Endothelial cell of umbilical vein (primary cell): ENCODE measurements around the gene SARS1. TPM values are rescaled to one million over a fixed set of nuclear protein-coding genes. Genes with fewer than 3 reads are reported as not detected.

Experiments used
- BruUV-seq: library from RNA; stranded (reverse); fragments of 400-500 nt; replicated peaks from 2 replicates; lab custom pipeline; 2021; lab: Mats Ljungman, UMichigan
- CTCF ChIA-PET: fragments of 300-600, 350-600 bp; sonication (Branson Sonifier 250); formaldehyde crosslinking; loops from one replicate; lab custom pipeline; 2021; ENCODE audit warnings: antibody characterized with exemption, inconsistent platforms; lab: Charles Lee
- POLR2A ChIA-PET: fragments of 300-600, 350-600 bp; sonication (Branson Sonifier 250); formaldehyde crosslinking; loops from one replicate; lab custom pipeline; 2021; ENCODE audit warnings: antibody characterized with exemption, inconsistent platforms; lab: Charles Lee
- DNase-seq: peaks from one replicate; pipeline ENCODE4 v3.0.0-alpha.2; 2011; ENCODE audit warnings: low read depth, low spot score
- FAIRE-seq: peaks from 2 replicates; lab custom pipeline; 2011; peaks lifted over from hg19 to GRCh38; lab: Jason Lieb, UNC
- H2AFZ ChIP-seq: 2 replicates; pipeline ENCODE4 v1.6.0; 2012; ENCODE audit warnings: low read depth, low read length, control low read depth, inconsistent platforms
- H3K27ac ChIP-seq: 2 replicates; pipeline ENCODE4 v1.5.1; 2011; ENCODE audit warnings: low read depth, mild to moderate bottlenecking, control low read depth, low read length, moderate library complexity; ENCODE audit not compliant: insufficient read depth
- H3K27me3 ChIP-seq, 2 experiments: 2 replicates each; pipeline versions ENCODE4 v1.6.0 to v1.6.1; 2011; ENCODE audit warnings: low read length in 2 of 2, mixed read lengths in 1 of 2; ENCODE audit not compliant: control insufficient read depth in 2 of 2, insufficient read depth in 2 of 2
- H3K36me3 ChIP-seq, 2 experiments: 2 replicates in 1 of 2; 3 replicates in 1 of 2; pipeline ENCODE4 v1.5.1; 2011; ENCODE audit warnings: low read length in 2 of 2, mild to moderate bottlenecking in 1 of 2, moderate library complexity in 1 of 2; ENCODE audit not compliant: control insufficient read depth in 2 of 2, insufficient read depth in 2 of 2; ENCODE audit errors: extremely low read depth in 1 of 2
- H3K4me1 ChIP-seq: 3 replicates; pipeline ENCODE4 v1.5.1; 2011; ENCODE audit warnings: mild to moderate bottlenecking, low read length; ENCODE audit not compliant: control insufficient read depth, insufficient read depth; ENCODE audit errors: extremely low read depth
- H3K4me2 ChIP-seq: 2 replicates; pipeline ENCODE4 v1.6.1; 2011; ENCODE audit warnings: low read length, control low read depth, mixed read lengths; ENCODE audit not compliant: insufficient read depth
- H3K4me3 ChIP-seq, 3 experiments: fragments of 200-600 bp in 1 of 3; sonication (generic), shearing (Covaris generic) in 1 of 3; replicated peaks in 1 of 3; 2 replicates each; pipeline ENCODE4 v1.5.1; 2011 to 2016; ENCODE audit warnings: control low read depth in 3 of 3, low read length in 3 of 3, mild to moderate bottlenecking in 2 of 3, inconsistent platforms in 1 of 3, low read depth in 1 of 3, moderate library complexity in 1 of 3; ENCODE audit not compliant: insufficient read depth in 1 of 3
- H3K79me2 ChIP-seq: 2 replicates; pipeline ENCODE4 v1.6.0; 2012; ENCODE audit warnings: low read length, inconsistent platforms; ENCODE audit not compliant: control insufficient read depth, insufficient read depth
- H3K9ac ChIP-seq: replicated peaks from 2 replicates; pipeline ENCODE3; 2011; ENCODE audit warnings: low read length, control low read depth; ENCODE audit not compliant: insufficient read depth; ENCODE audit errors: extremely low read depth
- H3K9me1 ChIP-seq: replicated peaks from 3 replicates; pipeline ENCODE4 v1.6.0; 2011; ENCODE audit warnings: mild to moderate bottlenecking, low read length; ENCODE audit not compliant: control insufficient read depth, insufficient read depth; ENCODE audit errors: extremely low read depth
- H3K9me3 ChIP-seq: replicated peaks from 2 replicates; pipeline ENCODE4 v1.5.1; 2012; ENCODE audit warnings: low read length, inconsistent platforms; ENCODE audit not compliant: control insufficient read depth, insufficient read depth
- H4K20me1 ChIP-seq: replicated peaks from 2 replicates; pipeline ENCODE3; 2011; ENCODE audit warnings: mild to moderate bottlenecking, low read length; ENCODE audit not compliant: control insufficient read depth, insufficient read depth; ENCODE audit errors: extremely low read depth
- CTCF ChIP-seq, 2 donors: IDR thresholded peaks; 1 replicate in 1 of 2; 2 replicates in 1 of 2; pipeline ENCODE4 v1.5.1; 2011; ENCODE audit warnings: low read length in 2 of 2, mild to moderate bottlenecking in 2 of 2, moderate library complexity in 2 of 2, control low read depth in 1 of 2, inconsistent platforms in 1 of 2, low read depth in 1 of 2; ENCODE audit not compliant: insufficient read depth in 1 of 2; ENCODE audit errors: extremely low read depth in 1 of 2
- EZH2 ChIP-seq: IDR thresholded peaks from 2 replicates; pipeline ENCODE4 v1.6.1; 2012; ENCODE audit warnings: borderline replicate concordance, low read depth, mild to moderate bottlenecking, moderate library complexity, low read length, inconsistent platforms; ENCODE audit not compliant: severe bottlenecking
- FOS ChIP-seq: IDR thresholded peaks from 2 replicates; pipeline ENCODE4 v1.6.1; 2011; ENCODE audit warnings: mild to moderate bottlenecking, low read length, moderate library complexity, borderline replicate concordance; ENCODE audit not compliant: insufficient read depth
- GATA2 ChIP-seq: IDR thresholded peaks from 2 replicates; pipeline ENCODE4 v1.7.0; 2011; ENCODE audit warnings: low read depth, mild to moderate bottlenecking, moderate library complexity, mixed read lengths, low read length; ENCODE audit not compliant: insufficient read length, insufficient read depth
- JUN ChIP-seq: IDR thresholded peaks from 2 replicates; pipeline ENCODE4 v1.6.1; 2011; ENCODE audit warnings: borderline replicate concordance, low read depth; ENCODE audit not compliant: insufficient read length, insufficient read depth
- MAX ChIP-seq: IDR thresholded peaks from 2 replicates; pipeline ENCODE4 v1.6.1; 2011; ENCODE audit not compliant: insufficient read depth, insufficient read length
- MYC ChIP-seq: IDR thresholded peaks from one replicate; pipeline ENCODE4 v1.6.1; 2011; ENCODE audit warnings: mild to moderate bottlenecking, low read depth, low read length
- POLR2A ChIP-seq: IDR thresholded peaks from 2 replicates; pipeline ENCODE4 v1.6.1; 2012; ENCODE audit warnings: low read depth, mild to moderate bottlenecking, control low read depth, low read length
- dilution Hi-C: fragments of 300-500 bp; cut with MboI; formaldehyde crosslinking; loops from one replicate; pipeline ENCODE4 v1.15.0; 2019; ENCODE audit warnings: low sequenced_read_pairs; ENCODE audit not compliant: extremely low pct_ligation_motif_present
- intact Hi-C: fragments of 100-400 bp; cut with micrococcal nuclease; formaldehyde crosslinking; loops from one replicate; pipeline ENCODE4 v1.10.0; 2022
- polyA plus RNA-seq, 4 experiments: library from polyadenylated mRNA; depleted of rRNA in 3 of 4; stranded (reverse) in 3 of 4; unstranded in 1 of 4; fragments of >200 nt; gene quantifications; 2 replicates each; pipeline versions ENCODE4 v1.2.1 to v1.2.3, GENCODE V29; 2011 to 2012; ENCODE audit warnings: missing spikeins in 1 of 4
- total RNA-seq: library from RNA; stranded (reverse); gene quantifications from 2 replicates; pipeline ENCODE4 v1.2.3, GENCODE V29; 2021

The SARS1 gene
- total and polyA plus RNA-seq, 2 donors (not counting 3 experiments of a cell fraction or from before 2014, with no cell fraction given) = 110 to 178 TPM

GRCh38 chr1:109266965-109267364 lies 53.2 kb downstream of the SARS1 start:
- no peaks in the 10 kb centered on the region for H3K79me2 ChIP-seq
- H3K4me3 ChIP-seq = no peak overlapping the region
- TF ChIP-seq POLR2A (no peak), CTCF (IDR thresholded peaks at IDR 0.05; ENCODE audit: extremely low read depth in 1 of 2, insufficient read depth in 1 of 2, low read depth in 1 of 2, low read length in 2 of 2) (no peak), GATA2 (no peak), EZH2 (no peak), FOS (no peak), JUN (no peak), MYC (no peak), MAX (no peak)
- H3K9me1 ChIP-seq = no peaks in the 10 kb centered on the region
- no peaks in the 10 kb centered on the region for H3K4me1 ChIP-seq
- ChIA-PET POLR2A (interaction anchor here (0.5 kb wide), 1 partner anchor 268 kb away, joined by 3 read pairs; no protein-coding TSS in a partner anchor), CTCF (interaction anchor here (2.0 to 5.5 kb wide), 3 partner anchors 10 to 265 kb away, joined by 9 to 124 read pairs (median 34); partner anchors contain the start of gene SORT1)
- H3K27me3 ChIP-seq = no peaks in the 10 kb centered on the region
- no peaks in the 10 kb centered on the region for H3K36me3 ChIP-seq
- FAIRE-seq = no peak
- no peak overlapping the region for H3K4me2 ChIP-seq
- H3K27ac ChIP-seq = no peak overlapping the region
- H2AFZ ChIP-seq = no peak overlapping the region
- H4K20me1 ChIP-seq = no peaks in the 10 kb centered on the region
- H3K9ac ChIP-seq = no peak overlapping the region
- dilution Hi-C loops = no loop called here
- no peaks in the 10 kb centered on the region for H3K9me3 ChIP-seq
- no TSS peak for BruUV-seq
- DNase-seq = no peak
- intact Hi-C loops = no loop called here
